Activated T-cell treated with anti-CD3 and anti-CD28 coated beads, Interleukin-2, amount 50 U/mL, for 1 hour (primary cell): ENCODE measurements around the gene PGM2.

Source experiments
- DNase-seq: peaks from one replicate; pipeline ENCODE4 v3.0.0-alpha.2; 2020

PGM2 gene

GRCh38 chr4:37867102-37867501 is 40.6 kb downstream of the PGM2 start:
- no peak for DNase-seq

GRCh38 chr4:37868238-37868637 is 41.8 kb downstream of the PGM2 start:
- DNase-seq = no peak

DNA sequence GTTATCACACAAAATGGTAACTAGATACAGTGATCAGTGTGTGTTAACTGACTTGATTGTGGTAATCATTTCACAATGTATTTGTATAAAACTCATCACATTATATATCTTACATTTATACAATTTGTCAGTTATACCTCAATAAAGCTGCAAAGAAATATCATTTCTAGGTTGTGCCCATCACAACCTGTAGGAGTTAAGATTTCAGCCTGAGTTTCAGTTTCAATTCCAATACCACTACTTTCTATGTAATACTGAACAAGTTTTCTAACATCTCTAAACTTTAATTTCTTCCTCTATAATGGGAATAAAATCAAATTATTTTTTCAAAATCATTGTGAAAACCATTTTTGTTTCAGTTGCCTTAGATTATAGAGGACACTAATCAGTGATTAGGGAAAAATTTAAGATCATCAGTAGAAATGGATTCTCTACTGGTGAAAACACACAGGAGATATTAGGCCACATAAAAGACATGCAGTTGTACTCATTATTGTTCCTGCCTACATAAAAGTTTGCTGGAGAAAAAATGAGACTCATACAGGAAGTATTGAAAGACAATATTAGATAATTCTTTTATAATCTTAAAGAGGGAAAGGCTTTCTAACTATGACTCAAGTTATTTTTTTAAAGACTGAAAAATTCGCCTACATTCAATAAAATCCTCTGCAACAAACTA is 46.0 kb downstream of the PGM2 start:
- DNase-seq = no peak

DNA sequence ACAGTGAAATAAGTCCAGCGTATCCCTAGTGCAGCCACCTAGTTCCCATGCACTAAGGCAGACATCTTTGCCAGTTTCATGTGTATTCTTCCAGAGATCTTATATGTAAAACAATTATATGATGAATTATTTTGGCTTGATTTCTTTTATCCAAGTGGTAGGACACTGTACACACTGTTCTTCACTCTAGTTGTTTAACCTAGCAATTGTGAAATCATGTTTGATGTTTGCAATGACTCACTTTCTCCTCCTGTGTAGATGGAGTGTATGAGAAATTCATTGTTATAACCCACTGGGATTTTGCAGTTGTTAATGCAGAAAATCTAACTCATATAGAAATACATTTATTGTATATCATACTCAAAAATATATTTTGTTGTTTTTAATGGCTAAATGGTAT is 46.9 kb downstream of the PGM2 start:
- DNase-seq = no peak

- DNase-seq = no peak
Measured at GRCh38 chr4:37876156-37876555, 49.7 kb downstream of the PGM2 start.

- no peak for DNase-seq
Measured at GRCh38 chr4:37879365-37879764, 52.9 kb downstream of the PGM2 start.

- no peak for DNase-seq
Measured at GRCh38 chr4:37881811-37882210, 55.3 kb downstream of the PGM2 start.

DNA sequence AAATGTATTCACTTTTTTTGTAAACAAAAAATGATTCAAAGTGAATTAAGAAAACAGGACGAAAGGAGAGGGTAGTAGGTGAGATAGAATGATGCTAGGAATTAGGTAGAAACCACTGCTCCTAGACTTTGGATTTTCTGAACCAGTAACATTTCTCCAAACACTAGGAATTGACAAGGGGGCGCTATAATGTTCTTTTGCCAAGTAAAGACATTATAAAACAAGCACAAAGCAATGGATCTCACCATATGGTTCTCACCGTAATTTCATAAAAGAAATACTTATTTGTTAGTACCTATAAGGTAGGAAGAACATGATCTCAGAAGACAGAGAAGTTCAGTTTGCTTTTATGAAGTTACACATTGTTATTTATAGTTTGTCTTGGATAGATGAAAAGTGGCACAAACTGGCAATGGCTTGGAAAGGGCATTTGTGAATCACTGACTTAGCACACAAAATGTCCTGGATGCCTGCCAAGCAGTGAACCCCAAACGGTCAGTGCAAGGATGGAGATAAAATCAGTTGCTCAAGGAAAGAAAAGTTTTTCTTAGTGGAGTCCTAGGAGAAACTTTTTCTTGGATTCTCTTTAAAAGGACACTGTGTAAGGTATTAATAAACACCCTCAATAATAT is 56.3 kb downstream of the PGM2 start:
- DNase-seq = no peak

- no peak for DNase-seq
Measured at GRCh38 chr4:37884855-37885487, 58.5 kb downstream of the PGM2 start.

DNA sequence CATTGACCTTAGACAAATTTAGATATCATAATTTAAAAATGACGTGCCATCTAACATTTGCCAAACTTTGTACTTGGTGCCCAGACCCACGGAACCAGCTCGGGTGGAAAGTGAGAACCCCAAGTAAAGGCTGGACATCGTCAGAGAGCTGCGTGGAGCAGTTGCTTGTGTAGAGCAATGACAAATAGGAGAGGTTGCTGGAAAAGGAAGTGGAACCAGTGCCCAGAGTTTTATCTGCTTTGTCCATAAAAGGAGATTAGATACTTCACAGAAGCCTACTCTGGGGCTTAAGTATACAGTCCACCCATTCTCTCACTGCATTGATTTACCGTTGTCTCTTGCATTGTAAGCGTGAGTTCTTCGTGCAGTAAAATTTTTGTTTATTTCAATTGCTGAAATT is 59.0 kb downstream of the PGM2 start:
- DNase-seq = no peak

- peak; percentile 45 for DNase-seq
Measured at GRCh38 chr4:37889849-37890800, 63.6 kb downstream of the PGM2 start.

- no peak for DNase-seq
Measured at GRCh38 chr4:37890801-37891259, 64.3 kb downstream of the PGM2 start, which contains the start of gene TBC1D1. Gene TBC1D1, plus strand, starts transcription at chr4:37891084. Its CDS starts 11,012 bp downstream, at chr4:37902096.

DNA sequence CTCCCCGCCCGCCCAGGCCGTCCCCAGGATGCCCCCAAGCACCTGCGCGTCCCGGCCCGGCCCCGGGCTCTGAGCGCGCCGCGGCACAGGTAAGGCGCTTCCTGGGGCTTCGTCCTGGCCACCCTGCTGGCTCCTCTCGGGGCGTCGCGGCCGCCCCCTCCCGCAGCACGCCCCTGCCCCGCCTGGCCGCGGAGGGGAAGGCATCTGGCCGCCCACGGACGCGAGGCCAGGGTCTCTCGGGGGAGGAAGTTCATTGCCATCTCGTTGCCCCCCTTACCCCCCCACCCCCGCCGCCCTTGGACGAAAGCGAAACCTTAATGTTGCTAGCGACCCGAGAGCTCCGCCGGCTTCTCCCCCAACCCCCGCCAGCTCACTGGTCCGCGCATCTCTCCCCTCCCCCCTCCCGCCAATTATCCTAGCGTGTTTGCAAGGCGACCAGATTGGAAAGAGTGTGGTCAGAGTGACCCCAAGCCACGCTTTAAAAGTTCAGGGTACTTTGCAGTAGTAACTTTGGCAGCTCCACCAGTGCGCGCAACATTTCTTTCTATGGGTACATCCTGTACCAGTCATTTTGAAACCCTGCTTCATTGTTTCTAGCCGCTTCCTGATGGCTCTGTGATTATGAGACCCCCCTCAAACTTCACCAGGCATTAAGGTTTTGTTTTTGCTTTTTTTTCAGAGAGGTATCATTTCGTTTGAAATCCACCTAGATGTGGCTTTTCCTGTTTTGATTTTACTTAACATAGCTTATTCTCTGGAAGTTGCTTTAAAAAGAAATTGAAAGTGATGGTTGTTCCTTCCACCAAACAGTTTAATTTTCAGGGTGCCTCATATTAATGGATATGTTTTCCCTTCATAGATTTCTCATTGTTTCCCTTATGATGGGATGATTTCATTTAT is 65.0 kb downstream of the PGM2 start:
- DNase-seq = peak; percentile 70

DNA sequence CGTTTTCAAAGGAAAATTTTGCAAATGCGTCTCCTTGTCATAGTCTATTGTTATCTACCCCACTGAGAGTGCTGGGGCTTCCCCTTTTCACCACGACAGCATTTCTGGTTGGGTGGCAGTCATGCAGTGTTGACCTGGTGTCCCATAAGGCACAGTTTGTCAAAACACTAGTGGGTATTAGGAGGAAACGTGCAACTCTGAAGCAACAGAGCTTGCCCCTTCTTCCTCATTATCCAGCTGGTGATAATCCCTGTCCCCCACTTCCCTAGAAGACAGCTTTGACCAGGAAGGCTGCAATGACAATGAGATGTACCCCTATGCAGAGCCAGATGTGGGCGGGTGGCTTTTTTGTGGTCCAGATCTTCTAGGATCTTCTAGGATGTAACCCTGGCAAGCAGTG is 66.2 kb downstream of the PGM2 start:
- peak; percentile 37 for DNase-seq

DNA sequence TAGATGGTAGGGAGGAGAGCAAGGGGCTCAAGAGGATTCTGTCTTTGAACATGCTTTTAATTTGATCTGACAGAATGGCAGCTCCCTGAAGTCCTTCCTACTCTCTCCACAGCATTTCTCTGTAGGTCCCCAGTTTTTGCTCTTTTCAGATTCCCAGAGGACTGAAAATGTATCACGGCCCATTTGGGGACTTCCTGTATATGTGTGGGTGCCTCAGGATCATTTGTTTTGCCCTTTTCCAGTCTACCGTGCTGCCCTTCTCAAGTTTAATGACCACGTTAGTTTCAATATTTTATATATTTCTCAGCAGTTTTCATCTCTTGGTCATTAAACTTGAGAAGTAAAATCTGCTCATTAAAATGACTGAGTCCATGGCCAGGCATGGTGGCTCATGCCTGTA is 66.7 kb downstream of the PGM2 start:
- no peak for DNase-seq

DNA sequence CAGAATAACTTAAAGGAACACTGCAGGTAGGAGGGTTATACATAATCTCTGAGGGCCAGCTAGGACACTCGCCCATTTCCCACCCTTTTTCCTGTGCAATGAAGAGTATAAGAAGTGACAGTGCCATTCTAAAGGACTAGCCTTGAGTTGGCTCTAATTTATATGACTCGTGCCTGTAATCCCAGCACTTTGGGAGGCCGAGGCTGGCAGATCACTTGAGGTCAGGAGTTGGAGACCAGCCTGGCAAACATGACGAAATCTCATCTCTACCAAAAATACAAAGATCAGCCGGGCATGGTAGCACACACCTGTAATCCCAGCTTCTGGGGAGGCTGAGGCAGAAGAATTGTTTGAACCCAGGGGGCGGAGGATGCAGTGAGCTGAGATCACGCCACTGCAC is 68.8 kb downstream of the PGM2 start:
- no peak for DNase-seq

- no peak for DNase-seq
Measured at GRCh38 chr4:37896206-37896860, 69.8 kb downstream of the PGM2 start.

DNA sequence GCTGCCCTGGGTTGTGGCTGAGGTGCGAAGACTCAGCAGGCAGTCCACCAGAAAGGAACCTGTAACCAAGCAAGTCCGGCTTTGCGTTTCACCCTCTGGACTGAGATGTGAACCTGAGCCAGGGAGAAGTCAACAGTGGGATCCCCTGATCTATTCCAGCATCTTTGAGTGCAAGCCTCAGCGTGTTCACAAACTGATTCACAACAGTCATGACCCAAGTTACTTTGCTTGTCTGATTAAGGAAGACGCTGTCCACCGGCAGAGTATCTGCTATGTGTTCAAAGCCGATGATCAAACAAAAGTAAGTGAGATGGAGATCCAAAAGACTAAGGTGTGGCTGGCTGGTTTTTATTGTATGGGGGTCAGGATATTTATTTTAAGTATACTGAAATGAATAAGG is 75.7 kb downstream of the PGM2 start:
- DNase-seq = no peak

- DNase-seq = no peak
Measured at GRCh38 chr4:37902738-37903693, 76.5 kb downstream of the PGM2 start.

- DNase-seq = no peak
Measured at GRCh38 chr4:37903901-37904300, 77.4 kb downstream of the PGM2 start.
